HuH-7 (cell line): ENCODE data around the gene ASH1L.
"Not testable (repeated sequence)": the region's sequence is repeated elsewhere in the genome, so short reads cannot be mapped to it uniquely, and the experiment has no call there.

Experiments used
- DNase-seq: peaks from one replicate; pipeline ENCODE4 v3.0.0; 2011; ENCODE audit warnings: low spot score

ASH1L gene

DNA sequence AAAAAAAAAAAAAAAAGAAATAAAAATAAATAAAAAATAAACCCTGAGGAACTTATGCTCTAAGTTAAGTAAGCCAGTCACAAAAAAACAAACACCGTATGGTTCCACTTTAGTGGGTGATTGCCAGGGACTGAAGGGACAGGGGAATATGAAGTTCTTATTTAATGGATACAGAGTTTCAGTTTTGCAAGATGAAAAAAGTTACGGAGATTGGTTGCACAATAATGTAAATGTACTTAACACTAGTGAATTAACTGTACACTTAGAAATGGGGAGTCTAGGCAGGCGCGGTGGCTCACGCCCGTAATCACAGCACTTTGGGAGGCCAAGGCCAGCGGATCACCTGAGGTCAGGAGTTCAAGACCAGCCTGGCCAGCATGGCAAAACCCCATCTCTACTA is 111.4 kb downstream of the ASH1L start:
- no peak for DNase-seq

- DNase-seq: not testable (repeated sequence)
Observed at GRCh38 chr1:155442431-155442830, 120.2 kb downstream of the ASH1L start.

DNA sequence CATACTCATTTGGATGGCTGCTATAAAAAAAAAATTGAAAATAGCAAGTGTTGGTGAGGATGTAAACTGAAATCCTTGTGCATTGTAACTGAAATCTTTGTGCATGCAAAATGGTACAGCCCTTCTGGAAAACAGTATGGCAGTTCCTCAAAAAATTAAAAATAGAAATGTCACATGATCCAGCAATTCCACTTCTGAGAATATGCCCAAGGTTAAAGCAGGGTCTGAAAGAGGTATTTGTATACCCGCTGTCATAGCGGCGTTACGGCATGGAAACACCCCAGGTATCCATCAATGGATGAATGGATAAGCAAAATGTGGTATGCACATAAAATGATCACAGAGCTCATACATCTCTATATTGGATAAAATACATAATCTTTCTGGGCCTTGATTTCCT is 125.2 kb downstream of the ASH1L start:
- no peak for DNase-seq

DNA sequence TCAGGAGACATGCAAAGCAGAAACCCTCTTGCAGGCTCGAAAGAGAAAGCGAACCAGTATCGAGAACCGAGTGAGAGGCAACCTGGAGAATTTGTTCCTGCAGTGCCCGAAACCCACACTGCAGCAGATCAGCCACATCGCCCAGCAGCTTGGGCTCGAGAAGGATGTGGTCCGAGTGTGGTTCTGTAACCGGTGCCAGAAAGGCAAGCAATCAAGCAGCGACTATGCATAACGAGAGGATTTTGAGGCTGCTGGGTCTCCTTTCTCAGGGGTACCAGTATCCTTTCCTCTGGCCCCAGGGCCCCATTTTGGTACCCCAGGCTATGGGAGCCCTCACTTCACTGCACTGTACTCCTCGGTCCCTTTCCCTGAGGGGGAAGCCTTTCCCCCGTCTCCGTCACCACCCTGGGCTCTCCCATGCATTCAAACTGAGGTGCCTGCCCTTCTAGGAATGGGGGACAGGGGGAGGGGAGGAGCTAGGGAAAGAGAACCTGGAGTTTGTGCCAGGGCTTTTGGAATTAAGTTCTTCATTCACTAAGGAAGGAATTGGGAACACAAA is 128.7 kb downstream of the ASH1L start:
- DNase-seq: not testable (repeated sequence)

GRCh38 chr1:155433128-155433830 is 129.3 kb downstream of the ASH1L start:
- not testable (repeated sequence) for DNase-seq

DNA sequence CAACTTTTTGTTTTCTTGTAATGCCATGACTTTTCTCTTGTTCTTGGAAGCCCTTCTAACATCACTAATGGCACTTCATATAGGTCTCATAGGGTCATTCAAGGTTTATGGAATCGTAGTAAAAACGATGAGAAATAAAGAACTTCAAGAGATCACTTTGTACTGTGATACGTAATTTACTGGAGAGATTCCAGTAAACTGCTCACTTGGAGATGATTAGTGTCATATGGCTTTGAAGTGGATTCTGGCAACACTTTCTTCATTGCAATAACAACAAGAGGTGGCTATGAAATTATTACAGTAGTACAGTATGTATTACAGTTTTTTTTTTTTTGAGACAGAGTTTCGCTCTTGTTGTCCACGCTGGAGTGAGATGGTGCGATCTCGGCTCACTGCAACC is 138.5 kb downstream of the ASH1L start:
- no peak for DNase-seq

- DNase-seq: no peak
Observed at GRCh38 chr1:155420788-155421187, 141.8 kb downstream of the ASH1L start.

- not testable (repeated sequence) for DNase-seq
Observed at GRCh38 chr1:155411840-155412239, 150.8 kb downstream of the ASH1L start.

DNA sequence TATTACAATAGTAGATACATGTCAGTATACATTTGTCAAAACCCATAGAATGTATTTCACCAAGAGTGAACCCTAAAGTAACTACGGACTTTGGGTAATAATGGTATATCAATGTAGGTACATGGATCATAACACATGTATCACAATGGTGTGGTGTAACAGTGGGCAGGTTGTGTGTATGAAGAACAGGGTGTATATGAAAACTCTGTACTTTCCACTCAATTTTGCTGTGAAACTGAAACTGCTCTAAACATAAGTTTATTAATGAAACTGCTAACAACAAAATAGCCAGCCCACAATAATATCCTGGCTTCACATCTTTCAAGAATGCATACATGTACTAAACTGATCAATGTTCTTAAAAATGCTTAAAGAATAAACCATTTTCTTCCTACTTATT is 151.7 kb downstream of the ASH1L start:
- DNase-seq: no peak

DNA sequence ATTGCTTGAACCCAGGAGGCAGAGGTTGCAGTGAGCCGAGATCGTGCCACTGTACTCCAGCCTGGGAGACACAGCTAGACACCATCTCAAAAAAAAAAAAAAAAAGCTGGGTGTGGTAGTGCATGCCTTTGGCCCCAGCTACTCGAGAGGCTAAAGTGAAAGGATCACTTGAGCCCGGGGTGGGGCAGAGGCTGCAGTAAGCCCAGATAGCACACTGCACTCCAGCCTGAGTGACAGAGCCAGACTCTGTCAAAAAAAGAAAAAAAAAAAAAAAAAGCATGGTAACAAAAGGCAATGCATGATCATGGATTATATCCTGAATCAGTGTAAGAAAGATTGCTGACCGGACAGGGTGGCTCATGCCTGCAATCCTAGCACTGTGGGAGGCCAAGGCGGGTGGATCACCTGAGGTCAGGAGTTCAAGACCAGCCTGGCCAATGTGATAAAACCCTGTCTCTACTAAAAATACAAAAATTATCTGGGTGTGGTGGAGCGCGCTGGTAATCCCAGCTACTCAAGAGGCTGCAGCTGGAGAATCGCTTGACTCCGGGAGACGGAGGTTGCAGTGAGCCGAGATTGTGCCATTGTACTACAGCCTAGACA is 165.6 kb downstream of the ASH1L start:
- no peak for DNase-seq

GRCh38 chr1:155392898-155393411 is 169.6 kb downstream of the ASH1L start:
- no peak for DNase-seq

- DNase-seq: no peak
Observed at GRCh38 chr1:155389826-155390225, 172.8 kb downstream of the ASH1L start.

DNA sequence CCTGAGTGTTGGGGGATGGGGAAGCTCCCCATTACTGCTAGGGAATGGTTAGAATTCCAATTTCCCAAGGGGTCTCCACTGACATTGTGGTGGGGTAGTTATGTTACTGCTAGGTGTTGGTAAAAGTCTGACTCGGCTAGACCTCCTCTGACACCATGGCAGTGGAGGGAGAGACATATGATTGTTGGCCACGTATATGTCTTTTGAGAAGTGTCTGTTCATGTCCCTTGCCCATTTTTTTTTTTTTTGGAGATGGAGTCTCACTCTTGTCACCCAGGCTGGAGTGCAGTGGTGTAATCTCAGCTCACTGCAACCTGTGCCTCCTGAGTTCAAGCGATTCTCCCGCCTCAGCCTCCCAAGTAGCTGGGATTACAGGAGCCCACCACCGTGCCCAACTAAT is 176.8 kb downstream of the ASH1L start:
- DNase-seq: not testable (repeated sequence)

- DNase-seq: no peak
Observed at GRCh38 chr1:155383406-155383805, 179.2 kb downstream of the ASH1L start.

DNA sequence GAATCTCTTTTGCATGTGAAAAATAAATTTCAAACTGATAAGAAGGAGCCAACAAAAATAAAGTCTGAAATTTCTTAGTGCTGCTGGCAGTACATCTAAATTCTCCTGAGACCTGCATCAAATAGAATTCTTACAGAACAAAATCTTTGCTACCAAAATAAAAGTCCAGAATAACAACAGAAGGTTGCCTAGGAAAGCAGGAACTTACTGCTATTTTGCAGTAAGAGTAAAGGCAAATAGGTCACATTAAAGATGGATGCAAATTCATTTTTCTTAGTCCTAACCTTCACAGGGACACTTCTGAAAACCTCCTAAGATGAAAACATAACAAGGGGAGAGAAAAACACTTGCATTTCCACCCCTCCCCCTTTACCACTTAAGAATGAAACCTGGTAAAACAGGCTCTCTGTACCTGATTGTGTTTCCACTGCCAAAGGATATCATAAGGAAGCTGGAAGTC is 182.9 kb downstream of the ASH1L start:
- DNase-seq: no peak

GRCh38 chr1:155379180-155379579 is 183.4 kb downstream of the ASH1L start:
- DNase-seq: no peak

DNA sequence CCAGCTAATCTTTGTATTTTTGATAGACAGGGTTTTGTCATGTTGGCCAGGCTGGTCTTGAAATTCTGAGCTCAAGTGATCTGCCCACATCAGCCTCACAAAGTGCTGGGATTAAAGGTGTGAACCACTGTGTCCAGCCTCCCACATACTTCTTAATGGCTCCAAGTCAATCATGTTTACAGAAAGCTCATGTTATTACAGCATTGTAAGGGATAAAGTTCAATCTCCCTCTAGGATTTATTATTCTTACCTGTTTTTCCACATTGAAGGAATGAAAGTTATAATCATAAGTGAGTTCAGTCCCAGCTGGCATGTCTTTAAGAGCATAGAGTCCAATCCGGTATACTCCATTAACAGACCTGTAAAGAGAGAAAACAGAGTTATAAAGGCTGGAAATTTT is 202.6 kb downstream of the ASH1L start:
- no peak for DNase-seq

- no peak for DNase-seq
Observed at GRCh38 chr1:155352631-155353030, 210.0 kb downstream of the ASH1L start.

- no peak for DNase-seq
Observed at GRCh38 chr1:155342842-155343241, 219.8 kb downstream of the ASH1L start.

DNA sequence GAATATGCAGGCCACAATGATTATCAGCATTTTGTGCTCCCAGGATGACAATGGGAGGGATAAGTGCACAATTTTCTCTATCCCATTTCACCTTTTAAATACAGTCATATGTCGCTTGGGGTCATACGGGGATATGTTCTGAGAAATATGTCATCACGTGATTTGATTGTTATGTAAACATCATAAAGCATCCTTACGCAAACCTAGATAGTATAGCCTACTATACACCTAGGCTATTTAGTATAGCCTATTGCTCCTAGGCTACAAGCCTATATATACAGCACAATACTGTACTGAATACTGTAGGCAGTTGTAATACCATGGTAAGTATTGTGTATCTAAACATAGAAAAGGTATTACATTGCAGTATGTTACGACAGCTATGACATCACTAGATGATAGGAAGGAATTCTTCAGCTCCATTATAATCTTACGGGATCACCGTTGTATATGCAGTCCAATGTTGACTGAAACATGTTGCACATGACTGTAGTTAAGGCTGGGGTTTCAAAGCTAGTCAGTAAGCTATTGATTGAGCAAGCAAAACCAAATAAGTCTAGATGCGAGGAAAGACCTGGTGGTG is 223.0 kb downstream of the ASH1L start:
- no peak for DNase-seq

- DNase-seq: no peak
Observed at GRCh38 chr1:155334962-155335361, 227.6 kb downstream of the ASH1L start.

DNA sequence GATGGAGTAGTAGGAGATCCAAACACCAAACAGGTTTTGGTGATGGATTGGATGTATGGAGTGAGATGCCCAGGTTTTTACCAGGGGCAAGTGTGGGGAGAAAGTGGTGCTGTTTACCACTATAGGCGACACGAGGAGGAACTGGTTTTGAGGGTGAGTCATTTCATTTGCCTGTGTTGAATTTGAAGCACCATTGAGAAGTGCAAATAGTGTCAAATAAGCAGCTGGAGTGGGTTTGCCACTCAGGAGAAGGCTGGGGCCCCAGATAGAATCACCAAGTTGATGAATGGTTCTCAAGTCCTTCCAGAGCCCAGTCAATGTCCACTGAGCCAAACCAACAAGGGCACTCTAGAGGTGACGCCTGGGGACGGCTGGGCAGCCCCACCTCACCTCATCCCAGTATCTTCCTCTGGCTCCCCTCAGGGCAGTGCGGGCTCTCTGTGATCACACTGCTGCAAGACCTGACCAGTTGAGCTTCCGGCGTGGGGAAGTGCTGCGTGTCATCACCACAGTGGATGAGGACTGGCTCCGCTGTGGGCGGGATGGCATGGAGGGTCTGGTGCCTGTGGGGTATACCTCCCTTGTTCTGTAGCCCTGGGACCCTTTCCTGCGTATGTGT is 232.5 kb downstream of the ASH1L start:
- no peak for DNase-seq
